Neural crest cell (in vitro differentiated cells): ENCODE data around the gene HDLBP. TPM values are rescaled to one million over a fixed set of nuclear protein-coding genes. Genes with fewer than 3 reads are reported as not detected.

Experiments used
- DNase-seq: peaks from one replicate; pipeline ENCODE4 v3.0.0; 2021; ENCODE audit warnings: low read depth, mixed read lengths, low spot score
- H3K27ac Mint-ChIP-seq: one replicate; pipeline ENCODE4 v1.8.0; 2021; ENCODE audit warnings: mild to moderate bottlenecking, mixed read lengths; ENCODE audit not compliant: unreplicated experiment
- H3K27me3 Mint-ChIP-seq: 2 replicates; pipeline ENCODE4 v1.8.0; 2021; ENCODE audit warnings: low read depth, mild to moderate bottlenecking, mixed read lengths
- H3K36me3 Mint-ChIP-seq: 2 replicates; pipeline ENCODE4 v1.8.0; 2021; ENCODE audit warnings: low read depth, mild to moderate bottlenecking, mixed read lengths
- H3K4me1 Mint-ChIP-seq: 2 replicates; pipeline ENCODE4 v1.8.0; 2021; ENCODE audit warnings: mixed read lengths
- H3K4me3 Mint-ChIP-seq: one replicate; pipeline ENCODE4 v1.8.0; 2021; ENCODE audit warnings: mild to moderate bottlenecking, mixed read lengths
- H3K9me3 Mint-ChIP-seq: 2 replicates; pipeline ENCODE4 v1.8.0; 2021; ENCODE audit warnings: mixed read lengths
- total RNA-seq: library from RNA; stranded (reverse); gene quantifications from 2 replicates; pipeline ENCODE4 v1.2.1, GENCODE V29; 2021
- TF ChIP-seq, protein P1 (sequence below): fragments of 200-600 bp; sonication (generic); conservative IDR thresholded peaks from 2 replicates; pipeline ENCODE4 v1.5.0; 2021; ENCODE audit warnings: antibody characterized with exemption, mild to moderate bottlenecking

HDLBP gene
- total RNA-seq, 1 donor from 2014 or later: 333 TPM

DNA sequence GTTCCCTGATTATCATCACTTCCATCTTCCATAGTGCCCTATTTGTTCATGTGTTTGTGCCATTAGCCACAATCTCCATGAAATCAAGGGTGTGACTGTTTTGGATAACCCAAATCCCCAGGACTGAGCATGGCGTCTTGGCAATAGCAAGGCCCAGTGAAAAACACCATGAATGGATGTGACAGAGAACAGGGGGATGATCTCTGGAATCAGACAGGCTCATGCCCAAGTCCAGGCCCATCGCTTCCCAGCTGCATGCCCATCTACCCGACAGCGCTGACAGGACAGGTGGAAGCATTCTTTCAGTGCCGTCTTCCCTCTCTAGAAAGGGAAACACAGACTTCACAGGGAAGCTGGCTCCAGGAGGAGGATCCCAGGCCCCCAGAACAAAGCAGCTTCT lies 50.0 kb downstream of the HDLBP start:
- no peak overlapping the region for H3K4me3 Mint-ChIP-seq
- no peak for DNase-seq
- no peaks in the 10 kb centered on the region for H3K9me3 Mint-ChIP-seq
- H3K4me1 Mint-ChIP-seq: peaks cover 9% of the 10 kb centered on the region
- peaks cover 19% of the 10 kb centered on the region for H3K36me3 Mint-ChIP-seq
- H3K27me3 Mint-ChIP-seq: no peaks in the 10 kb centered on the region
- H3K27ac Mint-ChIP-seq: no peak overlapping the region
- TF ChIP-seq, protein P1, sequence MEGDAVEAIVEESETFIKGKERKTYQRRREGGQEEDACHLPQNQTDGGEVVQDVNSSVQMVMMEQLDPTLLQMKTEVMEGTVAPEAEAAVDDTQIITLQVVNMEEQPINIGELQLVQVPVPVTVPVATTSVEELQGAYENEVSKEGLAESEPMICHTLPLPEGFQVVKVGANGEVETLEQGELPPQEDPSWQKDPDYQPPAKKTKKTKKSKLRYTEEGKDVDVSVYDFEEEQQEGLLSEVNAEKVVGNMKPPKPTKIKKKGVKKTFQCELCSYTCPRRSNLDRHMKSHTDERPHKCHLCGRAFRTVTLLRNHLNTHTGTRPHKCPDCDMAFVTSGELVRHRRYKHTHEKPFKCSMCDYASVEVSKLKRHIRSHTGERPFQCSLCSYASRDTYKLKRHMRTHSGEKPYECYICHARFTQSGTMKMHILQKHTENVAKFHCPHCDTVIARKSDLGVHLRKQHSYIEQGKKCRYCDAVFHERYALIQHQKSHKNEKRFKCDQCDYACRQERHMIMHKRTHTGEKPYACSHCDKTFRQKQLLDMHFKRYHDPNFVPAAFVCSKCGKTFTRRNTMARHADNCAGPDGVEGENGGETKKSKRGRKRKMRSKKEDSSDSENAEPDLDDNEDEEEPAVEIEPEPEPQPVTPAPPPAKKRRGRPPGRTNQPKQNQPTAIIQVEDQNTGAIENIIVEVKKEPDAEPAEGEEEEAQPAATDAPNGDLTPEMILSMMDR: no peak

DNA sequence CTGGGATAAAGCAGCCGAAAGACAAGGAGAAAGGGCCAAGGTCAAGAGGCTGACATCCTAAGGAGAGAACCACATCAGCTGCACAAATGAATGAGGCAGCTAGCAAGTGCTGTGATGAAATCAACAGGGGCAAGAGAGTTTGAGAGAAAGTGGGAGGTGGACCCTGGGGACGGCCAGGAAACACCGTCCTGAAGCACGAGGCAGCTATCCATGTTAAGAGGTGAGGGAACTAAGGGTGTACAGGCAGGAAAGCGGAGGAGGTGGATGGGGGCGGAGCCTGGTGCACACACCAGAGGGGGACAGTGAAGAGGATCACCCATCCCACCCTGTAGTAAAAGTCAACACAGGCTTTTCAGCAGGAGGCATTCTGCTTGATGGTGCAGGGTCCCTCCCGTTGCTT lies 52.4 kb downstream of the HDLBP start:
- TF ChIP-seq, protein P1: no peak
- Mint-ChIP-seq H3K36me3 (peaks cover 20% of the 10 kb centered on the region), H3K9me3 (no peaks in the 10 kb centered on the region), H3K27me3 (no peaks in the 10 kb centered on the region), H3K4me3 (no peak overlapping the region), H3K27ac (no peak overlapping the region), H3K4me1 (no peaks in the 10 kb centered on the region)
- DNase-seq: no peak

DNA sequence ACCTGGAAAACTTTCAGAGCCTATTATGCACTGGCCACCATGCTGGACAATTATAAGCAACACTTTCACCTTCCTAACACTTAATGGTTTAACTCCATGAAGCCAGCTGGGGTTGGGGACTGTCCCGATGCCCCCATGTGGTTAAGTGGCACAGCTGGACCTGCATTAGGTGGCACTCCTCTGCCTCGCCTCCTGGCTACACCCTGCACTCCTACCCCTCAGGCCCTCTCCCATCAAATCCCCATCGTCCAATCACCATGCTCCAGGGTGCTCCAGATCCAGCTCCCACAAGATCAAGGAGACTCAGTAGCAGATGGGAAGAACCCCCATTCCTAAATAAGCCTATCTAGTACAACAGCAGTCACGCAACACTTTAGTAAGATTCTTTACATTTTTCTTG lies 53.8 kb downstream of the HDLBP start:
- no peaks in the 10 kb centered on the region for H3K27me3 Mint-ChIP-seq
- no peak overlapping the region for H3K4me3 Mint-ChIP-seq
- no peaks in the 10 kb centered on the region for H3K9me3 Mint-ChIP-seq
- DNase-seq: no peak
- TF ChIP-seq, protein P1: no peak
- H3K4me1 Mint-ChIP-seq: no peaks in the 10 kb centered on the region
- peaks cover 23% of the 10 kb centered on the region for H3K36me3 Mint-ChIP-seq
- peak overlapping the region; percentile 77 for H3K27ac Mint-ChIP-seq

DNA sequence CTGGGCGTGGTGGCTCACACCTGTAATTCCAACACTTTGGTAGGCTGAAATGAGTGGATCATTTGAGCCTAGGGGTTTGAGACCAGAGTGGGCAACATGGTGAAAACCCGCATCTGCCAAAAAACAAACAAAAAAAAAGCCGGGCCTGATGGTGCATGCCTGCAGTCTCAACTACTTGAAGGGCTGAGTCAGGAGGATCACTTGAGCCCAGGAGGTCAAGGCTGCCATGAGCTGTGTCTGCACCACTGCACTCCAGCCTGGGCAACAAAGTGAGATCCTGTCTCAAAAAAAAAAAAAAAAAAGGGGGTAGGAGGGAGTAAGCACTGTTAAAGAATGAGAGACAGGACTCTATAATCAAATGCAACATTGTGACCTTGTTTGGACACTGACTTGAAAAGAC lies 54.6 kb downstream of the HDLBP start:
- H3K4me3 Mint-ChIP-seq: no peak overlapping the region
- H3K9me3 Mint-ChIP-seq: no peaks in the 10 kb centered on the region
- TF ChIP-seq, protein P1: no peak
- no peaks in the 10 kb centered on the region for H3K4me1 Mint-ChIP-seq
- H3K36me3 Mint-ChIP-seq: peaks cover 25% of the 10 kb centered on the region
- no peaks in the 10 kb centered on the region for H3K27me3 Mint-ChIP-seq
- DNase-seq: no peak
- H3K27ac Mint-ChIP-seq: no peak overlapping the region

DNA sequence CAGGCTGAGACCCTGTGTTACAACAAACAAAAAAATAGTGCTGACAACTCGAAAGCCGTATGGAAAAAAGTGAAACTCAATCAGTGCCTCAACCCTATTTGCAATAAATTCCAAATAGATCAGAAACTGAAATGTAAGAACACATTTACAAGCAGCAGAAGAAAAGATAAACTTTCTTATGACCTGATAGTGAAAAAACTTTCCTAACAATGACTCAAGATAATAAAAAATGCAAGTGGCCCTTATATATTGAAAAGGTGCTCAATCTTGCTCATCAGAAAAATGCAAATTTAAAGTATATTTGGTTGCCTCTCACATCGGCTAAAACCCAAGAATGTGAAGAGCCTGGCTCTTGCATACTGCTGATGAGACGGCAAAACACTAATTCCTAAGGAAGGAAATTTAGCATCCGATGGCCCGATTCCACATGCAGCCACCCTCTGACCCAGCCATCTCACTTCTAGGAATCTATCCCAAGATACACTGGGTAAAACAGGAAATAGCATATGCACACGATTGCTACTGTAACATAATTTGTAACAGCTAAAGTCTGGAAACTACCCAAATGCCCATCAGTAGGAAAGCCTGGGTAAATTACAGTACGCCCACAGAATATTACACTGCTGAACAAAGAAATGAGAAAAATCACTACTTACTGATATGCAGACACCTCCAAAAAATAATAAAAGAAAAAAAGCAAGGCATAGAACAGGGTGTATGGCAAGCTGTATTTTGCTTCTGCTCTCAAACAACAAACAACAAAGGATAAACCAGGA lies 56.8 kb downstream of the HDLBP start:
- Mint-ChIP-seq H3K9me3 (no peaks in the 10 kb centered on the region), H3K4me3 (no peak overlapping the region), H3K4me1 (no peaks in the 10 kb centered on the region), H3K27ac (no peak overlapping the region), H3K36me3 (peaks cover 25% of the 10 kb centered on the region), H3K27me3 (no peaks in the 10 kb centered on the region)
- TF ChIP-seq, protein P1: no peak
- no peak for DNase-seq
